HG02943 (cell line): ENCODE measurements around the gene ERC1.
A peak's percentile ranks its signal among the peaks of the same experiment; 100 is the strongest.
"Not testable (repeated sequence)": the region's sequence is repeated elsewhere in the genome, so short reads cannot be mapped to it uniquely, and the experiment has no call there.

ENCODE experiments used
- ATAC-seq: cut with Tn5 transposase; IDR thresholded peaks from one replicate; pipeline ENCODE4 v1.9.1; 2021; ENCODE audit warnings: mild to moderate bottlenecking, low read depth, moderate library complexity; ENCODE audit not compliant: unreplicated experiment

Gene ERC1

GRCh38 chr12:1174659-1175058 is 183.6 kb downstream of the ERC1 start:
- ATAC-seq = no peak

GRCh38 chr12:1176191-1176590 is 185.2 kb downstream of the ERC1 start:
- ATAC-seq = no peak

- no peak for ATAC-seq
These were observed 188.1 kb downstream of the ERC1 start for GRCh38 chr12:1179128-1179527.

- ATAC-seq = no peak
These were observed 191.0 kb downstream of the ERC1 start for GRCh38 chr12:1182069-1182468.

GRCh38 chr12:1184402-1184801 is 193.4 kb downstream of the ERC1 start:
- no peak for ATAC-seq

GRCh38 chr12:1185460-1186182 is 194.6 kb downstream of the ERC1 start:
- no peak for ATAC-seq

GRCh38 chr12:1186298-1186697 is 195.3 kb downstream of the ERC1 start:
- no peak for ATAC-seq

GRCh38 chr12:1188016-1188415 is 197.0 kb downstream of the ERC1 start:
- ATAC-seq = no peak

- ATAC-seq = no peak
These were observed 198.1 kb downstream of the ERC1 start for GRCh38 chr12:1189163-1189562.

- no peak for ATAC-seq
These were observed 204.5 kb downstream of the ERC1 start for GRCh38 chr12:1195513-1195912.

- ATAC-seq = no peak
These were observed 206.4 kb downstream of the ERC1 start for GRCh38 chr12:1197264-1198018.

- ATAC-seq = not testable (repeated sequence)
These were observed 207.8 kb downstream of the ERC1 start for GRCh38 chr12:1198854-1199253.

GRCh38 chr12:1199700-1200099 is 208.7 kb downstream of the ERC1 start:
- no peak for ATAC-seq

GRCh38 chr12:1201030-1201429 is 210.0 kb downstream of the ERC1 start:
- no peak for ATAC-seq

GRCh38 chr12:1201886-1202285 is 210.9 kb downstream of the ERC1 start:
- ATAC-seq = no peak

- no peak for ATAC-seq
These were observed 212.7 kb downstream of the ERC1 start for GRCh38 chr12:1203735-1204019.

- peak; percentile 70 for ATAC-seq
These were observed 213.6 kb downstream of the ERC1 start for GRCh38 chr12:1204581-1205121.

GRCh38 chr12:1205512-1206060 is 214.6 kb downstream of the ERC1 start:
- no peak for ATAC-seq

GRCh38 chr12:1206118-1206734 is 215.2 kb downstream of the ERC1 start:
- no peak for ATAC-seq

GRCh38 chr12:1207276-1207675 is 216.3 kb downstream of the ERC1 start:
- no peak for ATAC-seq

GRCh38 chr12:1208719-1209118 is 217.7 kb downstream of the ERC1 start:
- ATAC-seq = not testable (repeated sequence)
